HepG2 (cell line): ENCODE measurements around the gene ZNF771. TPM values are rescaled to one million over a fixed set of nuclear protein-coding genes. Genes with fewer than 3 reads are reported as not detected.

Source experiments
- ATAC-seq: fragments of 200-7000 bp; cut with Tn5 transposase; 3 replicates; pipeline ENCODE4 v1.9.1; 2020; ENCODE audit warnings: mild to moderate bottlenecking, moderate library complexity
- BruUV-seq: library from RNA; stranded (reverse); fragments of 400-500 nt; replicated peaks from 2 replicates; lab custom pipeline; 2021; lab: Mats Ljungman, UMichigan
- CTCF ChIA-PET: fragments of 300-600 bp; formaldehyde crosslinking; extraction: SDS; loops from one replicate; lab custom pipeline; 2021; ENCODE audit warnings: low total read pairs, inconsistent platforms, low intra/inter-chr PET ratio; lab: Yijun Ruan, JAX
- POLR2A ChIA-PET: fragments of 350-600 bp; sonication (Branson Sonifier 250); formaldehyde crosslinking; loops from one replicate; lab custom pipeline; 2020; ENCODE audit warnings: antibody characterized with exemption, inconsistent platforms; lab: Yijun Ruan, JAX
- DNase-seq: peaks from one replicate; pipeline ENCODE4 v3.0.0-alpha.2; 2015; ENCODE audit warnings: low spot score
- FAIRE-seq: peaks from 3 replicates; lab custom pipeline; 2011; peaks lifted over from hg19 to GRCh38; lab: Jason Lieb, UNC
- H2AFZ ChIP-seq: one replicate; pipeline ENCODE4 v1.6.1; 2011; ENCODE audit warnings: low read length, inconsistent platforms
- H3K27ac ChIP-seq: fragments of 300-600 bp; 3 replicates; pipeline ENCODE4 v1.8.0; 2011; ENCODE audit warnings: mixed run types, mild to moderate bottlenecking, mixed read lengths, low read length, inconsistent platforms; ENCODE audit not compliant: insufficient read depth; ENCODE audit errors: extremely low read length
- H3K27me3 ChIP-seq, 2 experiments: fragments of 200-600 bp in 1 of 2; 2 replicates in 1 of 2; 3 replicates in 1 of 2; pipeline versions ENCODE4 v1.6.0 to v1.8.0; 2011; ENCODE audit warnings: low read length in 2 of 2, mild to moderate bottlenecking in 2 of 2, moderate library complexity in 2 of 2, inconsistent platforms in 1 of 2; ENCODE audit not compliant: insufficient read depth in 2 of 2, control insufficient read depth in 1 of 2
- H3K36me3 ChIP-seq, 2 experiments: fragments of 200-600 bp in 1 of 2; replicated peaks in 1 of 2; 2 replicates in 1 of 2; 3 replicates in 1 of 2; pipeline versions ENCODE4 v1.5.1 to v1.8.0; 2011; ENCODE audit warnings: low read length in 2 of 2, inconsistent platforms in 1 of 2; ENCODE audit not compliant: insufficient read depth in 2 of 2, control insufficient read depth in 1 of 2
- H3K4me1 ChIP-seq: 2 replicates; pipeline ENCODE4 v1.5.1; 2012; ENCODE audit warnings: low read length, inconsistent platforms; ENCODE audit not compliant: insufficient read depth
- H3K4me2 ChIP-seq: 2 replicates; pipeline ENCODE4 v1.6.0; 2011; ENCODE audit warnings: low read depth, low read length, inconsistent platforms
- H3K4me3 ChIP-seq, 3 experiments: fragments of 200-600 bp in 1 of 3; sonication (generic), shearing (Covaris generic) in 1 of 3; replicated peaks in 1 of 3; 2 replicates each; pipeline ENCODE4 v1.5.1; 2011 to 2016; ENCODE audit warnings: low read length in 3 of 3, inconsistent platforms in 2 of 3, low read depth in 2 of 3, mild to moderate bottlenecking in 2 of 3, control low read depth in 1 of 3, mixed read lengths in 1 of 3; ENCODE audit not compliant: insufficient read depth in 1 of 3
- H3K79me2 ChIP-seq: one replicate; pipeline ENCODE4 v1.6.1; 2011; ENCODE audit warnings: low read length, inconsistent platforms; ENCODE audit not compliant: insufficient read depth
- H3K9ac ChIP-seq: 2 replicates; pipeline ENCODE4 v1.6.0; 2011; ENCODE audit warnings: mild to moderate bottlenecking, low read depth, low read length, inconsistent platforms; ENCODE audit not compliant: insufficient read depth
- H3K9me3 ChIP-seq: 2 replicates; pipeline ENCODE4 v1.5.1; 2012; ENCODE audit warnings: mild to moderate bottlenecking, low read length
- H4K20me1 ChIP-seq: 2 replicates; pipeline ENCODE4 v1.6.0; 2011; ENCODE audit warnings: inconsistent platforms, mild to moderate bottlenecking, low read length, moderate library complexity; ENCODE audit not compliant: insufficient read depth
- AGO2 ChIP-seq: fragments of 200-400 bp; formaldehyde crosslinking; optimal IDR thresholded peaks from 2 replicates; pipeline ENCODE3; 2017; ENCODE audit warnings: mild to moderate bottlenecking, low read depth, low read length, moderate library complexity
- ERF ChIP-seq: IDR thresholded peaks from 2 replicates; pipeline ENCODE4 v1.6.1; 2018; ENCODE audit warnings: missing biosample characterization, missing genetic modification reagents
- FOXK2 ChIP-seq: fragments of 450-650 bp; IDR thresholded peaks from 2 replicates; pipeline ENCODE4 v1.6.1; 2016
- HOXA3 ChIP-seq: sonication (generic); formaldehyde crosslinking; IDR thresholded peaks from 2 replicates; pipeline ENCODE4 v1.5.0; 2020; ENCODE audit warnings: missing genetic modification reagents
- IKZF4 ChIP-seq: sonication (generic); formaldehyde crosslinking; IDR thresholded peaks from 2 replicates; pipeline ENCODE4 v1.5.1; 2020; ENCODE audit warnings: borderline replicate concordance, mild to moderate bottlenecking, low read depth, missing genetic modification reagents; ENCODE audit errors: not compliant biosample characterization
- MAF1 ChIP-seq: sonication (generic); formaldehyde crosslinking; IDR thresholded peaks from 2 replicates; pipeline ENCODE4 v1.5.0; 2020; ENCODE audit warnings: missing genetic modification reagents, borderline replicate concordance
- PTBP1 ChIP-seq: fragments of 200-400 bp; formaldehyde crosslinking; IDR thresholded peaks from 2 replicates; pipeline ENCODE4 v1.6.1; 2018; ENCODE audit warnings: low read length, low read depth; ENCODE audit not compliant: poor library complexity, severe bottlenecking
- RBFOX2 ChIP-seq: fragments of 200-400 bp; formaldehyde crosslinking; IDR thresholded peaks from 2 replicates; pipeline ENCODE4 v1.6.1; 2017; ENCODE audit warnings: low read depth, mild to moderate bottlenecking, low read length
- ZBTB7B ChIP-seq: sonication (generic); formaldehyde crosslinking; IDR thresholded peaks from 2 replicates; pipeline ENCODE4 v1.4.0; 2020; ENCODE audit warnings: missing genetic modification reagents
- ZC3H13 ChIP-seq: sonication (generic); formaldehyde crosslinking; IDR thresholded peaks from 2 replicates; pipeline ENCODE4 v1.8.1; 2023; ENCODE audit warnings: mild to moderate bottlenecking, missing genetic modification reagents, moderate library complexity
- ZNF317 ChIP-seq: sonication (generic); formaldehyde crosslinking; IDR thresholded peaks from 2 replicates; pipeline ENCODE4 v1.5.0; 2020; ENCODE audit warnings: mild to moderate bottlenecking, missing genetic modification reagents
- ZNF589 ChIP-seq: sonication (generic); formaldehyde crosslinking; conservative IDR thresholded peaks from 2 replicates; pipeline ENCODE4 v1.8.0; 2022; ENCODE audit warnings: mild to moderate bottlenecking, moderate library complexity, missing genetic modification reagents
- ZNF674 ChIP-seq: sonication (generic); formaldehyde crosslinking; IDR thresholded peaks from 2 replicates; pipeline ENCODE4 v1.5.0; 2020; ENCODE audit warnings: low read depth, mild to moderate bottlenecking, missing genetic modification reagents
- WGBS: methylation state at CpG from one replicate; pipeline ENCODE4 v1.1.6; 2017; ENCODE audit warnings: low lambda C conversion rate; 5-methylcytosine and 5-hydroxymethylcytosine counted together
- in situ Hi-C: cut with HindIII; loops from 2 replicates; pipeline ENCODE4 v1.10.0; 2017; ENCODE audit warnings: low pct_unique_long_range_greater_than_20kb; ENCODE audit not compliant: extremely low pct_ligation_motif_present
- intact Hi-C: fragments of 100-400 bp; cut with micrococcal nuclease; formaldehyde crosslinking; loops from one replicate; pipeline ENCODE4 v1.10.0; 2022; ENCODE audit not compliant: unreplicated experiment
- polyA plus RNA-seq, 8 experiments: library from polyadenylated mRNA; depleted of rRNA in 3 of 8; stranded (reverse) in 7 of 8; unstranded in 1 of 8; fragments of >200 nt; fragmentation: Illumina TruSeq in 4 of 8; extraction: Trizol in 4 of 8; gene quantifications; 2 replicates each; pipeline versions ENCODE4 v1.2.1 to v1.2.3, GENCODE V29; 2011 to 2016; ENCODE audit warnings: low read depth in 4 of 8, missing spikeins in 1 of 8, mixed read lengths in 1 of 8; ENCODE audit not compliant: insufficient read depth in 1 of 8
- total RNA-seq, 5 experiments: library from RNA; depleted of rRNA; stranded (reverse); fragments of >200 nt; fragmentation: Illumina TruSeq; extraction: Trizol; gene quantifications; 2 replicates each; pipeline ENCODE4 v1.2.3, GENCODE V29; 2016; ENCODE audit warnings: low read depth in 1 of 5
- TF ChIP-seq, protein P1 (sequence below): sonication (generic); formaldehyde crosslinking; IDR thresholded peaks from 2 replicates; pipeline ENCODE4 v1.5.1; 2020; ENCODE audit warnings: missing genetic modification reagents, mild to moderate bottlenecking, borderline replicate concordance
- TF ChIP-seq, protein P2 (sequence below): sonication (generic); formaldehyde crosslinking; IDR thresholded peaks from 2 replicates; pipeline ENCODE4 v1.4.0; 2020; ENCODE audit warnings: missing genetic modification reagents, borderline replicate concordance

The ZNF771 gene
- total and polyA plus RNA-seq, 2 of the 13 experiments (the other 11 are each of a cell fraction or from before 2014, with no cell fraction given), result 5.0 to 11.8 TPM

GRCh38 chr16:30417529-30418349, 10.3 kb downstream of the ZNF771 start (continued):
- peak; percentile 92 for TF ChIP-seq AGO2
- no peak for TF ChIP-seq MAF1 (CRISPR knock-in tag)
- peak; percentile 68 for TF ChIP-seq HOXA3 (CRISPR knock-in tag)
- TF ChIP-seq ZC3H13 (CRISPR knock-in tag), result 0 out of 2 replicates have a peak, but pooled peaks have one; percentile 41
- no peak for TF ChIP-seq FOXK2

DNA sequence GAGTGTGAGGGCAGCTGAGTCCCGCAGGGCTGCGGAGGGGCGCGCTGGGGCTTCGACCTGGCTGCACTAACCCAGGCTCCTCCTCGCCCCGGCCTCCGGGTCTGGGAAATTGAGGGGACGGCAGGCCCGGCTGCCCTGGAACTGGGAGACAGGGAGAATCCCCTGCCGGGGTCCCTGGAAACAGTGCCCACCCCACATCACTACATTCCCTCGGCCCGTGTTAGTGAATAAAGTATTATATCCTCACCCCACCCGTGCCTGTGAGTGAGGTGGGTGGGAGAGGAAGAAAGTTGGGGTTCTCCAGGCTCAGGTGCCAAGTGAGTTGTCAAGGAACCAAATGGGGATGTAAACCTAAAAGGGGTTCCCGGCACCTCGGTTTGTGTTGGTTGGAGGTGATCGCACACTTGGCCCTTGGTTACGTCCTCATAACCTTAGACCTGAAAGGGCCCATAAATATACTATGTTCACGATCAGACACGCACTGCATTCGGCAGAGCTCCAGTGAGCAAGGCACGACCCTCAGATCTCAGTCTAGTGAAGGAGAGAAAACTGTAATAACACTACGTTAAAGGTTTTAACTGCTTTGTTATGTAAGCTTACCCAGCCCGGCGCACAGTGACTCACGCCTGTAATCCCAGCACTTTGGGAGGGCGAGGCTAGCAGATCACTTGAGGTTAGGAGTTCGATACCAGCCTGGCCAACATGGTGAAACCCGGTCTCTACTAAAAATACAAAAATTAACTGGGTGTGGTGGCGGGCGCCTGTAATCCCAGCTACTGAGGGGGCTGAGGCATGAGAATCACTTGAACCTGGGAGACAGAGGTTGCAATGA, 11.2 kb downstream of the ZNF771 start:
- Histone ChIP-seq H3K9ac (no peak overlapping the region), H3K79me2 (peaks cover 4% of the 10 kb centered on the region), H3K4me2 (no peak overlapping the region), H4K20me1 (no peaks in the 10 kb centered on the region), H3K27ac (no peak overlapping the region), H3K4me1 (0 out of 2 replicates have a peak, but pooled peaks cover 7% of the 10 kb centered on the region), H3K36me3 (peaks cover 11 to 49% of the 10 kb centered on the region in 2 experiments), H3K4me3 (no peak overlapping the region), H3K9me3 (no peaks in the 10 kb centered on the region), H3K27me3 (no peaks in the 10 kb centered on the region), H2AFZ (no peak overlapping the region)
- in situ Hi-C loops, result no loop called here
- POLR2A ChIA-PET, result interaction anchor here (0.6 to 1.2 kb wide), 3 partner anchors 9 to 479 kb away, joined by 3 to 6 read pairs (median 3); partner anchors contain the start of gene DCTPP1
- DNase-seq (no peak), FAIRE-seq (no peak), ATAC-seq (no peak)
- 97% methylated on average over 31 of the region's 31 CpGs for WGBS
- BruUV-seq, result no TSS peak
- intact Hi-C loops, result no loop called here
- CTCF ChIA-PET, result no interaction called here
- TF ChIP-seq IKZF4 (CRISPR knock-in tag) (no peak), PTBP1 (no peak), ZBTB7B (CRISPR knock-in tag) (no peak), ZNF674 (no peak), ZNF589 (no peak), ERF (CRISPR knock-in tag) (no peak), ZNF317 (CRISPR knock-in tag) (no peak), AGO2 (peak; percentile 59), RBFOX2 (peak; percentile 44; the same call in 1 of the 2 replicates)
- TF ChIP-seq, protein P1, sequence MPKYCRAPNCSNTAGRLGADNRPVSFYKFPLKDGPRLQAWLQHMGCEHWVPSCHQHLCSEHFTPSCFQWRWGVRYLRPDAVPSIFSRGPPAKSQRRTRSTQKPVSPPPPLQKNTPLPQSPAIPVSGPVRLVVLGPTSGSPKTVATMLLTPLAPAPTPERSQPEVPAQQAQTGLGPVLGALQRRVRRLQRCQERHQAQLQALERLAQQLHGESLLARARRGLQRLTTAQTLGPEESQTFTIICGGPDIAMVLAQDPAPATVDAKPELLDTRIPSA, result no peak
- TF ChIP-seq, protein P2, sequence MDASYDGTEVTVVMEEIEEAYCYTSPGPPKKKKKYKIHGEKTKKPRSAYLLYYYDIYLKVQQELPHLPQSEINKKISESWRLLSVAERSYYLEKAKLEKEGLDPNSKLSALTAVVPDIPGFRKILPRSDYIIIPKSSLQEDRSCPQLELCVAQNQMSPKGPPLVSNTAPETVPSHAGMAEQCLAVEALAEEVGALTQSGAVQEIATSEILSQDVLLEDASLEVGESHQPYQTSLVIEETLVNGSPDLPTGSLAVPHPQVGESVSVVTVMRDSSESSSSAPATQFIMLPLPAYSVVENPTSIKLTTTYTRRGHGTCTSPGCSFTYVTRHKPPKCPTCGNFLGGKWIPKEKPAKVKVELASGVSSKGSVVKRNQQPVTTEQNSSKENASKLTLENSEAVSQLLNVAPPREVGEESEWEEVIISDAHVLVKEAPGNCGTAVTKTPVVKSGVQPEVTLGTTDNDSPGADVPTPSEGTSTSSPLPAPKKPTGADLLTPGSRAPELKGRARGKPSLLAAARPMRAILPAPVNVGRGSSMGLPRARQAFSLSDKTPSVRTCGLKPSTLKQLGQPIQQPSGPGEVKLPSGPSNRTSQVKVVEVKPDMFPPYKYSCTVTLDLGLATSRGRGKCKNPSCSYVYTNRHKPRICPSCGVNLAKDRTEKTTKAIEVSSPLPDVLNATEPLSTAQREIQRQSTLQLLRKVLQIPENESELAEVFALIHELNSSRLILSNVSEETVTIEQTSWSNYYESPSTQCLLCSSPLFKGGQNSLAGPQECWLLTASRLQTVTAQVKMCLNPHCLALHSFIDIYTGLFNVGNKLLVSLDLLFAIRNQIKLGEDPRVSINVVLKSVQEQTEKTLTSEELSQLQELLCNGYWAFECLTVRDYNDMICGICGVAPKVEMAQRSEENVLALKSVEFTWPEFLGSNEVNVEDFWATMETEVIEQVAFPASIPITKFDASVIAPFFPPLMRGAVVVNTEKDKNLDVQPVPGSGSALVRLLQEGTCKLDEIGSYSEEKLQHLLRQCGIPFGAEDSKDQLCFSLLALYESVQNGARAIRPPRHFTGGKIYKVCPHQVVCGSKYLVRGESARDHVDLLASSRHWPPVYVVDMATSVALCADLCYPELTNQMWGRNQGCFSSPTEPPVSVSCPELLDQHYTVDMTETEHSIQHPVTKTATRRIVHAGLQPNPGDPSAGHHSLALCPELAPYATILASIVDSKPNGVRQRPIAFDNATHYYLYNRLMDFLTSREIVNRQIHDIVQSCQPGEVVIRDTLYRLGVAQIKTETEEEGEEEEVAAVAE (CRISPR knock-in tag), result no peak
